DND-41 (cell line): ENCODE results near the gene MLC1.

Experiments used
- ATAC-seq: fragments of 200-7000 bp; cut with Tn5 transposase; 3 replicates; pipeline ENCODE4 v1.9.1; 2021; ENCODE audit warnings: low read depth; ENCODE audit not compliant: insufficient read depth
- DNase-seq: peaks from one replicate; pipeline ENCODE4 v3.0.0-alpha.2; 2020
- H2AFZ ChIP-seq: 2 replicates; pipeline ENCODE4 v1.6.0; 2012; ENCODE audit warnings: low read depth, low read length
- H3K27ac ChIP-seq: 2 replicates; pipeline ENCODE4 v1.5.1; 2012; ENCODE audit warnings: low read length, inconsistent platforms
- H3K27me3 ChIP-seq: fragments of 200-600 bp; sonication (generic); 2 replicates; pipeline ENCODE4 v1.6.0; 2012; ENCODE audit warnings: low read length, mild to moderate bottlenecking, inconsistent platforms; ENCODE audit not compliant: insufficient read depth, poor library complexity
- H3K36me3 ChIP-seq: 2 replicates; pipeline ENCODE4 v1.5.1; 2012; ENCODE audit warnings: low read length, inconsistent platforms; ENCODE audit not compliant: insufficient read depth
- H3K4me1 ChIP-seq: 2 replicates; pipeline ENCODE4 v1.5.1; 2012; ENCODE audit warnings: mild to moderate bottlenecking, low read length; ENCODE audit not compliant: insufficient read depth
- H3K4me2 ChIP-seq: 2 replicates; pipeline ENCODE4 v1.6.0; 2012; ENCODE audit warnings: mild to moderate bottlenecking, moderate library complexity, low read length, inconsistent platforms; ENCODE audit not compliant: insufficient read depth
- H3K4me3 ChIP-seq, 2 experiments: fragments of 200-600 bp in 1 of 2; shearing (Covaris generic) in 1 of 2; 2 replicates each; pipeline ENCODE4 v1.5.1; 2012 to 2016; ENCODE audit warnings: inconsistent platforms in 2 of 2, low read length in 2 of 2, mild to moderate bottlenecking in 2 of 2, low read depth in 1 of 2, moderate library complexity in 1 of 2
- H3K79me2 ChIP-seq: 2 replicates; pipeline ENCODE4 v1.6.0; 2012; ENCODE audit warnings: low read length, inconsistent platforms; ENCODE audit not compliant: insufficient read depth
- H3K9ac ChIP-seq: 2 replicates; pipeline ENCODE4 v1.6.0; 2012; ENCODE audit warnings: low read depth, mild to moderate bottlenecking, inconsistent platforms, low read length, moderate library complexity
- H3K9me3 ChIP-seq: 2 replicates; pipeline ENCODE4 v1.5.1; 2012; ENCODE audit warnings: low read length, moderate library complexity, mild to moderate bottlenecking, inconsistent platforms; ENCODE audit not compliant: insufficient read depth, severe bottlenecking
- H4K20me1 ChIP-seq: 2 replicates; pipeline ENCODE4 v1.6.0; 2012; ENCODE audit warnings: low read length; ENCODE audit not compliant: insufficient read depth
- CTCF ChIP-seq: IDR thresholded peaks from 2 replicates; pipeline ENCODE4 v1.5.1; 2012; ENCODE audit warnings: borderline replicate concordance, low read length, moderate library complexity, mild to moderate bottlenecking; ENCODE audit not compliant: poor library complexity, severe bottlenecking; ENCODE audit errors: extremely low read depth
- EZH2 ChIP-seq: IDR thresholded peaks from 3 replicates; pipeline ENCODE4 v1.6.1; 2012; ENCODE audit warnings: borderline replicate concordance, low read depth, mild to moderate bottlenecking, moderate library complexity, low read length, inconsistent platforms; ENCODE audit not compliant: severe bottlenecking

Gene MLC1

DNA sequence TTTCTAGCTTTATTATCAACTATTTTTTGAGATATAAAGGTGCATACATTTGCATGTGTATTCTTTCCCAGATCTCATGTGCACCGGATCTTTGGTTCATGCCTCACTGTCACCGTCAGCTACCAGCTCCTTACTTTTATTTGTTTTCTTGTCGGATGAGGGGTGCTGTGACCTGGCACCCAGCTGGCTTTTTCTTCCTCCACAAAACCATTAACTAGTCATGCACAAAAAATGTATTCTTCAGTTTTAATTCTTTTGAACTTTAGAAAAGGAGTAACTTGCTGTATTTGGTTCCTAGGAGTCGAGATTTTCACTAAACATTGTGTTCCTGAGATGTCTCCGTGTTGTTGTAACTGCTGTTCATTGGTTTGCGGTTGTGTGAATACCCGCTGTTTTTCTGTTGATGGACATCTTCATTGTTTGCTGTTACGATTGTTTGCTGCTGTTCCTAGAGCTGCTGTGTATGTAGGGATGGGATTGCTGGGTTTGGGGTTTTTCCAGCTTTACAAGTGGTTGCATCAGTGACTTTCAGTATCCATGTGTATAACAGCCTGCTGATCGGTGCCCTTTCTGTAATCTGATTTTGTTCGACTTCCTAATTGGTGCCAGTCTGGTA, 44.0 kb upstream of the MLC1 start:
- no peak for TF ChIP-seq EZH2
- TF ChIP-seq CTCF = no peak
- Histone ChIP-seq H3K9me3 (no peaks in the 10 kb centered on the region), H3K27me3 (peaks cover 6% of the 10 kb centered on the region), H3K4me2 (no peak overlapping the region), H2AFZ (no peak overlapping the region), H3K9ac (no peak overlapping the region), H4K20me1 (no peaks in the 10 kb centered on the region), H3K4me1 (no peaks in the 10 kb centered on the region), H3K4me3 (no peak overlapping the region), H3K79me2 (no peaks in the 10 kb centered on the region), H3K36me3 (no peaks in the 10 kb centered on the region), H3K27ac (no peak overlapping the region)
- DNase-seq = no peak
- ATAC-seq = no peak

GRCh38 chr22:50125029-50125428, 39.8 kb upstream of the MLC1 start:
- Histone ChIP-seq H3K79me2 (no peaks in the 10 kb centered on the region), H3K27ac (no peak overlapping the region), H3K4me2 (no peak overlapping the region), H3K9ac (no peak overlapping the region), H3K9me3 (peaks cover 5% of the 10 kb centered on the region), H3K4me1 (no peaks in the 10 kb centered on the region), H3K4me3 (no peak overlapping the region), H3K36me3 (no peaks in the 10 kb centered on the region), H2AFZ (no peak overlapping the region), H3K27me3 (peaks cover 4% of the 10 kb centered on the region), H4K20me1 (no peaks in the 10 kb centered on the region)
- TF ChIP-seq CTCF (no peak), EZH2 (no peak)
- ATAC-seq = no peak
- DNase-seq = no peak

GRCh38 chr22:50123119-50123518, 37.9 kb upstream of the MLC1 start:
- Histone ChIP-seq H2AFZ (no peak overlapping the region), H3K9me3 (peaks cover 5% of the 10 kb centered on the region), H3K79me2 (no peaks in the 10 kb centered on the region), H4K20me1 (no peaks in the 10 kb centered on the region), H3K27ac (no peak overlapping the region), H3K36me3 (no peaks in the 10 kb centered on the region), H3K4me3 (no peak overlapping the region), H3K4me1 (no peaks in the 10 kb centered on the region), H3K27me3 (peaks cover 7% of the 10 kb centered on the region), H3K4me2 (no peak overlapping the region), H3K9ac (no peak overlapping the region)
- no peak for ATAC-seq
- TF ChIP-seq EZH2 (no peak), CTCF (no peak)
- no peak for DNase-seq
